Measurements from ENCODE around the gene SPG11.
"Not testable (repeated sequence)": the region's sequence is repeated elsewhere in the genome, so short reads cannot be mapped to it uniquely, and the experiment has no call there.

DNA sequence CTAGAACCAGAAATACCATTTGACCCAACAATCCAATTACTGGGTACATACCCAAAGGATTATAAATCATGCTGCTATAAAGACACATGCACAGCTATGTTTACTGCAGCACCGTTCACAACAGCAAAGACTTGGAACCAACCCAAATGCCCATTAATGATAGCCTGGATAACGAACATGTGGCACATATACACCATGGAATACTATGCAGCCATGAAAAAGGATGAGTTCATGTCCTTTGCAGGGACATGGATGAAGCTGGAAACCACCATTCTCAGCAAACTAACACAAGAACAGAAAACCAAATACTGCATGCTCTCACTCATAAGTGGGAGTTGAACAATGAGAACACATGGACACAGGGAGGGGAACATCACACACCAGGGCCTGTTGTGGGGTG, 25.9 kb upstream of the SPG11 start:
- TF ChIP-seq, protein P1, sequence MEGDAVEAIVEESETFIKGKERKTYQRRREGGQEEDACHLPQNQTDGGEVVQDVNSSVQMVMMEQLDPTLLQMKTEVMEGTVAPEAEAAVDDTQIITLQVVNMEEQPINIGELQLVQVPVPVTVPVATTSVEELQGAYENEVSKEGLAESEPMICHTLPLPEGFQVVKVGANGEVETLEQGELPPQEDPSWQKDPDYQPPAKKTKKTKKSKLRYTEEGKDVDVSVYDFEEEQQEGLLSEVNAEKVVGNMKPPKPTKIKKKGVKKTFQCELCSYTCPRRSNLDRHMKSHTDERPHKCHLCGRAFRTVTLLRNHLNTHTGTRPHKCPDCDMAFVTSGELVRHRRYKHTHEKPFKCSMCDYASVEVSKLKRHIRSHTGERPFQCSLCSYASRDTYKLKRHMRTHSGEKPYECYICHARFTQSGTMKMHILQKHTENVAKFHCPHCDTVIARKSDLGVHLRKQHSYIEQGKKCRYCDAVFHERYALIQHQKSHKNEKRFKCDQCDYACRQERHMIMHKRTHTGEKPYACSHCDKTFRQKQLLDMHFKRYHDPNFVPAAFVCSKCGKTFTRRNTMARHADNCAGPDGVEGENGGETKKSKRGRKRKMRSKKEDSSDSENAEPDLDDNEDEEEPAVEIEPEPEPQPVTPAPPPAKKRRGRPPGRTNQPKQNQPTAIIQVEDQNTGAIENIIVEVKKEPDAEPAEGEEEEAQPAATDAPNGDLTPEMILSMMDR (IDR thresholded peaks at IDR 0.05): not testable (repeated sequence)
- not testable (repeated sequence) for TF ChIP-seq POLR2AphosphoS5, TCF7L2 (IDR thresholded peaks at IDR 0.05; ENCODE audit: low read depth, low read length)

Measured in Panc1 (cell line).